ENCODE results near the gene RAX. TPM values are rescaled to one million over a fixed set of nuclear protein-coding genes. Genes with fewer than 3 reads are reported as not detected.

RAX gene
- total RNA-seq, 1 donor from 2014 or later = not detected

DNA sequence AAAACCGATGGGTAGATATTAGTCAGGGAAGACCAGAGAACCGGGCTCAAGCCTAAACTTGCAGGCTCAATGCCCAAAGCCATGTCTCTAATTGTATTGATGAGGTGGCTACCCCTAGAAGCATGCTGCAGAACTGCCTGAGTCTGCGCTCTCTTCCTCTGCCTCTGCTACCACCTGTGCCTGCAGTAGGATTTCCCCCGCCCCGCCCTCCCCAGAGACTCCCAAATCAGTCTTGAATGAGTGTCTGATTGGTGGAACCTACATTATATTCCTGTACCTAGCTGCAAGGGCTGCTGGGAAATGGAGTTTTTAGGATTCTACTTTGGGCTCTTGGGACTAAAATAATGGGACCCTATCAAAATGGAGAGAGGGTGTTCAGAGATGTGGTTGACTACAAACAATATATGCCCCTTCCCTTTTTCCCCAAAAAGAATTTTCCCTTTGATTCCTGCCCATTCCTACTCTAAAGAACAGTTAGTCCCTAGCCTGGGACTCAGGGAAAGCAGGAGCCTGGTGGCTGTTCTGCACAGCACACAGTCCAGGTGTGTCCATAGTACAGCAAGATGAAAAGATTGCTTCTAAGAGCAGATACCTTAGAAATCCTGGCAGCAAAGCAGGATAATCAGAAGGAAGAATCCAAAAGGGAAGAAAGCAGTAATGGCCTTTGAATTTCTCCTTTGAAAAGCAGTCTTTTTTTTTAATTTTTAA, 40.8 kb downstream of the RAX start:
- TF ChIP-seq, protein P1, sequence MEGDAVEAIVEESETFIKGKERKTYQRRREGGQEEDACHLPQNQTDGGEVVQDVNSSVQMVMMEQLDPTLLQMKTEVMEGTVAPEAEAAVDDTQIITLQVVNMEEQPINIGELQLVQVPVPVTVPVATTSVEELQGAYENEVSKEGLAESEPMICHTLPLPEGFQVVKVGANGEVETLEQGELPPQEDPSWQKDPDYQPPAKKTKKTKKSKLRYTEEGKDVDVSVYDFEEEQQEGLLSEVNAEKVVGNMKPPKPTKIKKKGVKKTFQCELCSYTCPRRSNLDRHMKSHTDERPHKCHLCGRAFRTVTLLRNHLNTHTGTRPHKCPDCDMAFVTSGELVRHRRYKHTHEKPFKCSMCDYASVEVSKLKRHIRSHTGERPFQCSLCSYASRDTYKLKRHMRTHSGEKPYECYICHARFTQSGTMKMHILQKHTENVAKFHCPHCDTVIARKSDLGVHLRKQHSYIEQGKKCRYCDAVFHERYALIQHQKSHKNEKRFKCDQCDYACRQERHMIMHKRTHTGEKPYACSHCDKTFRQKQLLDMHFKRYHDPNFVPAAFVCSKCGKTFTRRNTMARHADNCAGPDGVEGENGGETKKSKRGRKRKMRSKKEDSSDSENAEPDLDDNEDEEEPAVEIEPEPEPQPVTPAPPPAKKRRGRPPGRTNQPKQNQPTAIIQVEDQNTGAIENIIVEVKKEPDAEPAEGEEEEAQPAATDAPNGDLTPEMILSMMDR (IDR thresholded peaks at IDR 0.05; ENCODE audit: insufficient read depth, low read length, poor library complexity, severe bottlenecking) = no peak
- DNase-seq (ENCODE audit: low read depth) = no peak
- no peak overlapping the region for H3K4me3 ChIP-seq (ENCODE audit: low read depth, low read length)

DNA sequence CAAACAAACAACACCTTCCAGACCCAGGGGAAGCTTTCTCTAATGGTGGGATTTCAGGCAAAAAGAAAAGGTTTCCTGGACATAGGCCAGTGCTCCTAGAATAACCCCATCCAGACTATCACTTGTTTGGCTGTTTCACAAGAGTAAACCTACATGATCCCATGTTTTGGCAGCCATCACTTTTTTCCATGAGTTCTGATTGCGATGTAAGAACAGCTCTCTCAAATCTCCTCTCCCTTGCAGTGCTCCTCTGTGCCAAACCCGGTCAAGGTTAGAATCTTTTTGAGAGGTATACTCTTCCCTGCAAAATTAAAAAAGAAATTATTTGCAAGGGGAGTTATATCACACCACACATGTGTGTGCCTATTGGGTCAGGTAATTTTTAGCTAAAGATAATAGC, 41.4 kb downstream of the RAX start:
- TF ChIP-seq, protein P1 (IDR thresholded peaks at IDR 0.05; ENCODE audit: insufficient read depth, low read length, poor library complexity, severe bottlenecking) = no peak
- no peaks in the 10 kb centered on the region for H3K27me3 ChIP-seq (ENCODE audit: control insufficient read depth, insufficient read depth, low read length)
- DNase-seq (ENCODE audit: low read depth) = no peak
- H3K36me3 ChIP-seq (ENCODE audit: control insufficient read depth, insufficient read depth, low read length) = no peaks in the 10 kb centered on the region
- no peak overlapping the region for H3K4me3 ChIP-seq (ENCODE audit: low read depth, low read length)

More for the DNA sequence above, 40.8 kb downstream of the RAX start:
- no peaks in the 10 kb centered on the region for H3K36me3 ChIP-seq (ENCODE audit: control insufficient read depth, insufficient read depth, low read length)
- no peaks in the 10 kb centered on the region for H3K27me3 ChIP-seq (ENCODE audit: control insufficient read depth, insufficient read depth, low read length)

DNA sequence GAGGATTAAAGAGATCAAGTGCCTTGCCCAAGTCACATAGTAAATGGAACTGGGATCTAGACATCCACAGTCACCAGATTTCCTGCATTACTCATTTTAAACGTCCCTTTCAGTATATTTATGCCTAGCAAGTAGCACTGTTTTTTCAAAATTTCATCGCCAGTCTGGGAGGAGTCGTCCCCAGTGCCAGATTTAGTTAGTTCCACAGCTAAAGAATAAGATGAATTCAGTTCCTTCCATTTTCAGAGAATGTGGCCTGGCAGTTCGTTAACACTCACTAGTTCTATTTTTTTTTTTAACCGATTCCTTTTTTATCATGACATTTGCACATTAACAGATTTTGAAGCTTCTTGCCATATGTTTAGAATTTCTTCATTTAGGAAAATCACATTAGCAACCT, 42.1 kb downstream of the RAX start:
- DNase-seq (ENCODE audit: low read depth) = no peak
- peaks cover 3% of the 10 kb centered on the region for H3K27me3 ChIP-seq (ENCODE audit: control insufficient read depth, insufficient read depth, low read length)
- TF ChIP-seq, protein P1 (IDR thresholded peaks at IDR 0.05; ENCODE audit: insufficient read depth, low read length, poor library complexity, severe bottlenecking) = no peak
- no peak overlapping the region for H3K4me3 ChIP-seq (ENCODE audit: low read depth, low read length)
- H3K36me3 ChIP-seq (ENCODE audit: control insufficient read depth, insufficient read depth, low read length) = no peaks in the 10 kb centered on the region

DNA sequence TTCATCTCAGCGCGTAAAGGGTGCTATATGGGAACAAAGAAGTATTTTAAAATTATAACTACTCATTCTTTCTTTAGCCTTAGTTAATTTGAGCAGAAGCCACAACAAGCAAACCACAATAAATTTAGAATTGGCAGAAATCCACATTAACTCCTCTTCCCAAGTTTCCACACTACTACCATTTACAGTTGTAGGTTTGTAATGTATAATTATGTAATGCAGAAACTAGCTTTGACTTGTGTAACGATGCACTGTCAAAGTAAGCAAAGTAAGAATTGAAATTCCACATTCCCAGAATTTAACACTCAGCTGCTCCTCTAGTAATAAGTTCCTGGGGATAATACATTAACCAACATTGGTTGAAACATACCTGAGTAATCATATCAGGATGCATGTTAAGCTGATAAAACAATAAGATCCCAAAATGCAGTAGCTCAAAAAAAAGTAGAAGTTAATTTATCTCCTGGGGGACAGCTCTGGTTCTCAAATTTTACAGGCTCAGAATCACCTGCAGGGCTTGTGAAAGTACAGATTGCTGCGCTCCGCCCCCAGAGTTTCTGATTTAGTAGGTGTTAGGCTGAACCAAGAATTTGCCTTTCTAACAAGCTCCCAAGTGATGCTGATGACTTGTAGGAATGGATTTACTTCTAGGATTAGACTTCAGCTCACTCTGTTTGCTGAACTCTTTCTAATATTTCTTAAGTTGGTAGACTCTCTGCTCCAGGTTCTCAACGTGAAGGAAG, 43.4 kb downstream of the RAX start:
- H3K36me3 ChIP-seq (ENCODE audit: control insufficient read depth, insufficient read depth, low read length) = no peaks in the 10 kb centered on the region
- peaks cover 3% of the 10 kb centered on the region for H3K27me3 ChIP-seq (ENCODE audit: control insufficient read depth, insufficient read depth, low read length)
- TF ChIP-seq, protein P1 (IDR thresholded peaks at IDR 0.05; ENCODE audit: insufficient read depth, low read length, poor library complexity, severe bottlenecking) = no peak
- H3K4me3 ChIP-seq (ENCODE audit: low read depth, low read length) = no peak overlapping the region
- DNase-seq (ENCODE audit: low read depth) = no peak

DNA sequence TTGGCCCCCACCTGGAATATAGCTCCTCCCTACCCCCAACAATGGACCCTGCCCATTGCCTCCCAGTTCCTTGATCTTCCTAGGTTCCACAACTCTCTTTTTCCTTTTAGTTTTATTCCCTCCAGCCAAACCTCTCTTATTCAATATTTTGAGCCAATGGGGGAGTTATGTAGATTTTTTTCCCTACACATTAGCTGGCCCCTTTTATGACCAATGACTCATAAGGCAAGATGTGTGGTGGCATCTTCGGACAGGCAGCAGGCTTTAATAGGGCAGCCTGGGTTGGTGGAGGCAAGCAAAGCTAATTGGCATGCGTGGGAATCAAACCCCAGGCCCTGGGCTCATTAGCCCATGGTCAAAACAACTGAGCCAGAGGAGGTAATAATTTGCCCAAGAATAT, 44.1 kb downstream of the RAX start:
- DNase-seq (ENCODE audit: low read depth) = no peak
- Histone ChIP-seq H3K4me3 (ENCODE audit: low read depth, low read length) (no peak overlapping the region), H3K36me3 (ENCODE audit: control insufficient read depth, insufficient read depth, low read length) (no peaks in the 10 kb centered on the region), H3K27me3 (ENCODE audit: control insufficient read depth, insufficient read depth, low read length) (peaks cover 3% of the 10 kb centered on the region)
- TF ChIP-seq, protein P1 (IDR thresholded peaks at IDR 0.05; ENCODE audit: insufficient read depth, low read length, poor library complexity, severe bottlenecking) = no peak

All from kidney epithelial cell (primary cell).